Measurements from ENCODE around the gene SF3B3. TPM values are rescaled to one million over a fixed set of nuclear protein-coding genes. Genes with fewer than 3 reads are reported as not detected.

SF3B3 gene
- total and polyA plus RNA-seq, 10 of the 15 experiments (the other 5 are each of a cell fraction or from before 2014, with no cell fraction given) = 134 to 453 (median 215) TPM

DNA sequence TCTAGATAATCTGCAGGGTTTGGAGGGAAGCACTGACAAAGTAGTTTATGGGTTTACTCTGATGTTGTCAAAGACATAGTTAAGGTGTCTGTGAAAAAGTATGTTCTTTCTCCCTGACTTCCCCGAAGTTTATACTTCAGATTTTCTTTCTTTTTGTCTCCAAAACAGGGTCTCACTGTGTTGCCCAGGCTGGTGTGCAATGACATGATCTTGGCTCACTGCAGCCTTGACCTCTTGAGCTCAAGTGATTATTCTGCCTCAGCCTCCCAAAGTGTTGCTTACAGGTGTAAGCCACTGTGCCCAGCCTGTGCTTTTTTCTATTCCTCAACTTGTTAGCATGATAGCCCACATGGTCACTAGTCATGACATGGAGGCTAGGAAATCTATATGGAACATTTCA is 20.9 kb downstream of the SF3B3 start:
- Histone ChIP-seq H3K4me1 (ENCODE audit: control insufficient read depth, insufficient read depth, low read length) (no peaks in the 10 kb centered on the region), H3K27me3 (replicated peaks in 1 of 2; ENCODE audit: control insufficient read depth in 2 of 2, insufficient read depth in 2 of 2, low read length in 1 of 2) (no peaks in the 10 kb centered on the region), H3K4me2 (ENCODE audit: control insufficient read depth, insufficient read depth) (no peak overlapping the region), H3K27ac (ENCODE audit: control insufficient read depth, insufficient read depth) (no peak overlapping the region), H4K20me1 (ENCODE audit: control insufficient read depth, insufficient read depth) (peaks cover 8% of the 10 kb centered on the region), H3K9me3 (replicated peaks; ENCODE audit: control insufficient read depth, insufficient read depth, low read length) (no peaks in the 10 kb centered on the region), H3K9ac (ENCODE audit: control insufficient read depth, insufficient read depth, low read length) (no peak overlapping the region), H2AFZ (ENCODE audit: control insufficient read depth, low read depth, low read length) (no peak overlapping the region), H3K79me2 (ENCODE audit: control insufficient read depth, insufficient read depth, low read length) (peaks cover 15% of the 10 kb centered on the region), H3K36me3 (ENCODE audit: control insufficient read depth in 2 of 2, insufficient read depth in 2 of 2, low read length in 1 of 2) (peaks cover 20 to 54% of the 10 kb centered on the region in 2 experiments), H3K4me3 (no peak overlapping the region)
- no peak for TF ChIP-seq CBFB (IDR thresholded peaks at IDR 0.05; ENCODE audit: low read depth)
- no peak for TF ChIP-seq SPI1 (IDR thresholded peaks at IDR 0.05; ENCODE audit: borderline replicate concordance, insufficient read depth, low read depth, low read length)
- no peak for TF ChIP-seq SUZ12 (IDR thresholded peaks at IDR 0.05; ENCODE audit: unreplicated experiment)
- no peak for TF ChIP-seq ZNF687 (IDR thresholded peaks at IDR 0.05)
- TF ChIP-seq IKZF1 (conservative IDR thresholded peaks at IDR 0.05) = no peak
- no peak for TF ChIP-seq NRF1 (conservative IDR thresholded peaks at IDR 0.05; ENCODE audit: low read depth, low read length)
- TF ChIP-seq CEBPB (IDR thresholded peaks at IDR 0.05; ENCODE audit: borderline replicate concordance in 1 of 2, low read depth in 2 of 2, low read length in 2 of 2) = no peak
- TF ChIP-seq NR2C2 (IDR thresholded peaks at IDR 0.05; ENCODE audit: borderline replicate concordance, control insufficient read depth, insufficient read length, low read depth) = no peak
- SMC1A ChIA-PET (ENCODE audit: uncharacterized antibody, unreplicated experiment) = interaction anchor here (1.5 kb wide), 1 partner anchor 29 kb away, joined by 3 read pairs; no protein-coding TSS in a partner anchor
- no peak for DNase-seq (ENCODE audit: low read depth, low spot score)
- in situ Hi-C loops (cut with MboI) = no loop called here
- WGBS (ENCODE audit: insufficient coverage, insufficient replicate concordance, low lambda C conversion rate, missing lambda C conversion rate) = 100% methylated on average over 1 of the region's 1 CpG
- intact Hi-C loops (cut with micrococcal nuclease; ENCODE audit: unreplicated experiment) = no loop called here
- BruUV-seq (replicated peaks) = TSS peak; percentile 1
- RAD21 ChIA-PET (ENCODE audit: unreplicated experiment) = interaction anchor here (1.4 kb wide), 1 partner anchor 10 kb away, joined by 3 read pairs; no protein-coding TSS in a partner anchor
- ATAC-seq = no peak
- POLR2A ChIA-PET = no interaction called here
- CTCF ChIA-PET = interaction anchor here (0.7 kb wide), 1 partner anchor 111 kb away, joined by 4 read pairs; no protein-coding TSS in a partner anchor
- FAIRE-seq = no peak

Measured in GM12878 (cell line).